H9 (cell line): ENCODE data around the gene PRSS50. TPM values are rescaled to one million over a fixed set of nuclear protein-coding genes. Genes with fewer than 3 reads are reported as not detected.

ENCODE experiments used
- DNase-seq: peaks from one replicate; pipeline ENCODE4 v3.0.0-alpha.2; 2017
- H2AFZ ChIP-seq: one replicate; pipeline ENCODE4 v1.6.1; 2013; ENCODE audit warnings: mild to moderate bottlenecking, low read length, control low read depth, moderate library complexity
- H2AK5ac ChIP-seq: 2 replicates; pipeline ENCODE4 v1.6.1; 2013; ENCODE audit warnings: low read length, control low read depth, mixed read lengths; ENCODE audit not compliant: insufficient read length
- H2BK120ac ChIP-seq: one replicate; pipeline ENCODE4 v1.6.1; 2013; ENCODE audit warnings: low read depth, mild to moderate bottlenecking, low read length, control low read depth, inconsistent platforms; ENCODE audit not compliant: poor library complexity, severe bottlenecking
- H2BK12ac ChIP-seq: 2 replicates; pipeline ENCODE4 v1.6.1; 2013; ENCODE audit warnings: low read length, control low read depth, mixed read lengths, low read depth; ENCODE audit not compliant: insufficient read length
- H2BK15ac ChIP-seq: 2 replicates; pipeline ENCODE4 v1.6.1; 2013; ENCODE audit warnings: low read depth, low read length, control low read depth
- H2BK20ac ChIP-seq: one replicate; pipeline ENCODE4 v1.6.1; 2013; ENCODE audit warnings: low read depth, mild to moderate bottlenecking, low read length, control low read depth, inconsistent platforms; ENCODE audit not compliant: poor library complexity, severe bottlenecking
- H2BK5ac ChIP-seq: 2 replicates; pipeline ENCODE4 v1.6.1; 2013; ENCODE audit warnings: low read length, control low read depth, mixed read lengths; ENCODE audit not compliant: insufficient read length
- H3K14ac ChIP-seq: 2 replicates; pipeline ENCODE4 v1.6.1; 2013; ENCODE audit warnings: low read length, control low read depth; ENCODE audit not compliant: insufficient read depth
- H3K18ac ChIP-seq: 2 replicates; pipeline ENCODE4 v1.6.1; 2013; ENCODE audit warnings: low read depth, mild to moderate bottlenecking, mixed read lengths, low read length, control low read depth; ENCODE audit not compliant: insufficient read length
- H3K23ac ChIP-seq: 2 replicates; pipeline ENCODE4 v1.6.1; 2013; ENCODE audit warnings: low read length, control low read depth, mixed read lengths, low read depth; ENCODE audit not compliant: insufficient read length
- H3K23me2 ChIP-seq: 2 replicates; pipeline ENCODE4 v1.6.1; 2013; ENCODE audit warnings: low read depth, mild to moderate bottlenecking, mixed read lengths, low read length, control low read depth; ENCODE audit not compliant: insufficient read length, poor library complexity, severe bottlenecking
- H3K27ac ChIP-seq: 2 replicates; pipeline ENCODE4 v1.5.1; 2013; ENCODE audit warnings: low read length, control low read depth, mixed read lengths, low read depth; ENCODE audit not compliant: insufficient read length
- H3K27me3 ChIP-seq: 2 replicates; pipeline ENCODE4 v1.6.1; 2013; ENCODE audit warnings: low read length, control low read depth, inconsistent platforms; ENCODE audit not compliant: insufficient read depth
- H3K4ac ChIP-seq: 2 replicates; pipeline ENCODE4 v1.6.1; 2013; ENCODE audit warnings: low read depth, mild to moderate bottlenecking, control low read depth, inconsistent platforms, low read length, moderate library complexity
- H3K4me1 ChIP-seq: 2 replicates; pipeline ENCODE4 v1.6.1; 2013; ENCODE audit warnings: low read length, control low read depth, inconsistent platforms; ENCODE audit not compliant: insufficient read depth
- H3K4me2 ChIP-seq: 2 replicates; pipeline ENCODE4 v1.6.1; 2013; ENCODE audit warnings: low read length, control low read depth, mixed read lengths; ENCODE audit not compliant: insufficient read length, insufficient read depth
- H3K56ac ChIP-seq: 2 replicates; pipeline ENCODE4 v1.6.1; 2013; ENCODE audit warnings: low read depth, mild to moderate bottlenecking, mixed read lengths, low read length, control low read depth; ENCODE audit not compliant: insufficient read length
- H3K79me1 ChIP-seq: 2 replicates; pipeline ENCODE4 v1.6.1; 2013; ENCODE audit warnings: low read depth, mild to moderate bottlenecking, moderate library complexity, low read length, control low read depth, inconsistent platforms; ENCODE audit not compliant: insufficient read depth, poor library complexity, severe bottlenecking
- H3K79me2 ChIP-seq: 2 replicates; pipeline ENCODE4 v1.6.1; 2013; ENCODE audit warnings: low read length, control low read depth, inconsistent platforms; ENCODE audit not compliant: insufficient read depth
- H3K9ac ChIP-seq: 2 replicates; pipeline ENCODE4 v1.6.1; 2013; ENCODE audit warnings: low read length, control low read depth, mixed read lengths; ENCODE audit not compliant: insufficient read length; ENCODE audit errors: extremely low read depth
- H3K9me3 ChIP-seq: one replicate; pipeline ENCODE4 v1.6.1; 2013; ENCODE audit warnings: low read depth, low read length, inconsistent platforms; ENCODE audit not compliant: control insufficient read depth
- H3T11ph ChIP-seq: one replicate; pipeline ENCODE4 v1.6.1; 2013; ENCODE audit warnings: mild to moderate bottlenecking, low read length, control low read depth, inconsistent platforms
- H4K20me1 ChIP-seq: one replicate; pipeline ENCODE4 v1.6.1; 2013; ENCODE audit not compliant: control insufficient read depth, insufficient read length, insufficient read depth
- H4K5ac ChIP-seq: 2 replicates; pipeline ENCODE4 v1.6.1; 2013; ENCODE audit warnings: low read depth, mild to moderate bottlenecking, mixed read lengths, low read length, control low read depth; ENCODE audit not compliant: insufficient read length
- H4K8ac ChIP-seq: replicated peaks from 2 replicates; pipeline ENCODE4 v1.6.1; 2013; ENCODE audit warnings: low read length, control low read depth, mixed read lengths, low read depth; ENCODE audit not compliant: insufficient read length
- H4K91ac ChIP-seq: 2 replicates; pipeline ENCODE4 v1.6.1; 2013; ENCODE audit warnings: low read depth, mild to moderate bottlenecking, moderate library complexity, mixed read lengths, low read length, control low read depth; ENCODE audit not compliant: insufficient read length
- H3K27ac Mint-ChIP-seq, 3 experiments: 2 replicates in 2 of 3; 3 replicates in 1 of 3; pipeline ENCODE4 v1.8.0; 2020 to 2021; ENCODE audit warnings: mixed read lengths in 3 of 3, mild to moderate bottlenecking in 1 of 3, moderate library complexity in 1 of 3
- H3K27me3 Mint-ChIP-seq: 2 replicates; pipeline ENCODE4 v1.8.0; 2021; ENCODE audit warnings: low read depth, mild to moderate bottlenecking, moderate library complexity, mixed read lengths
- H3K36me3 Mint-ChIP-seq, 3 experiments: 2 replicates in 2 of 3; 3 replicates in 1 of 3; pipeline ENCODE4 v1.8.0; 2020 to 2021; ENCODE audit warnings: low read depth in 3 of 3, mixed read lengths in 3 of 3; ENCODE audit not compliant: insufficient read depth in 1 of 3
- H3K4me1 Mint-ChIP-seq, 2 experiments: 2 replicates each; pipeline ENCODE4 v1.8.0; 2020; ENCODE audit warnings: mixed read lengths in 2 of 2
- H3K4me3 Mint-ChIP-seq, 2 experiments: 2 replicates in 1 of 2; 3 replicates in 1 of 2; pipeline ENCODE4 v1.8.0; 2020 to 2021; ENCODE audit warnings: mild to moderate bottlenecking in 2 of 2, mixed read lengths in 2 of 2, moderate library complexity in 1 of 2
- H3K9me3 Mint-ChIP-seq, 2 experiments: 2 replicates in 1 of 2; 3 replicates in 1 of 2; pipeline ENCODE4 v1.8.0; 2020; ENCODE audit warnings: mild to moderate bottlenecking in 2 of 2, mixed read lengths in 2 of 2, moderate library complexity in 1 of 2
- WGBS: extraction: QIAGEN DNeasy Blood & Tissue Kit; methylation state at CpG from one replicate; pipeline ENCODE4 v1.1.7; 2013; ENCODE audit warnings: missing lambda C conversion rate, low lambda C conversion rate, mixed read lengths; ENCODE audit not compliant: insufficient read length; ENCODE audit errors: extremely low coverage; 5-methylcytosine and 5-hydroxymethylcytosine counted together
- total RNA-seq: library from RNA; stranded (reverse); gene quantifications from 2 replicates; pipeline ENCODE4 v1.2.1, GENCODE V29; 2021
- TF ChIP-seq, protein P1 (sequence below): fragments of 200-600 bp; sonication (generic); conservative IDR thresholded peaks from 3 replicates; pipeline ENCODE4 v1.8.0; 2021; ENCODE audit warnings: antibody characterized with exemption, mild to moderate bottlenecking

The PRSS50 gene
- total RNA-seq, 1 experiment from 2014 or later = 0.24 TPM

DNA sequence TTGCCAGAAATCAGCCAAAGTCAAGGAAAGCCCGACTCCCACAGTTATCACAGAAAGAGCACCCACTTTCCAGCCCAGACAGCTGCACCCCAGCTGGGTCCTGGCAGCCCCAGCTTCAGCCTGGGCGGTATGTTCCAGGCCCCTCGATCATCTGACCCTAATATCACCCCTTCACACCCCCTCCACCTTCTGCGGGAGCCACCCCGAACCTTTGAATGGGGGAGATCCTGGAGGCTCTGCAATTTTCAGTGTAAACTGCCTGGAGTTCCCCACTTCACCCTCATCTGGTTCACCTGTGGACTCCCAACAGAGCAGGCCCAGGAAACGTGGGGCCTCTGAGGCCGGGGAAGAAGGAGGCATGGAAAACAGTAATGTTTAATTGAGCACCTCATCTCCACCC, 5.9 kb downstream of the PRSS50 start:
- no peaks in the 10 kb centered on the region for H3K9me3 Mint-ChIP-seq
- Histone ChIP-seq H4K5ac (no peak overlapping the region), H4K91ac (no peak overlapping the region), H3K79me2 (no peaks in the 10 kb centered on the region), H3K9me3 (no peaks in the 10 kb centered on the region), H2BK20ac (no peak overlapping the region), H4K20me1 (no peaks in the 10 kb centered on the region), H3K4ac (no peak overlapping the region), H3K56ac (no peak overlapping the region), H3K18ac (no peak overlapping the region), H3K4me1 (no peaks in the 10 kb centered on the region), H2BK5ac (no peak overlapping the region), H2AFZ (no peak overlapping the region), H2BK120ac (no peak overlapping the region), H4K8ac (no peak overlapping the region), H2BK12ac (no peak overlapping the region), H3K9ac (no peak overlapping the region), H3K23ac (no peak overlapping the region), H3K23me2 (no peaks in the 10 kb centered on the region), H3K14ac (no peak overlapping the region; the same call in 1 of the 2 replicates), H3K27ac (no peak overlapping the region), H3K4me2 (no peak overlapping the region), H2AK5ac (no peak overlapping the region), H2BK15ac (no peak overlapping the region), H3K27me3 (no peaks in the 10 kb centered on the region), H3K79me1 (no peaks in the 10 kb centered on the region), H3T11ph (no peak overlapping the region)
- H3K27ac Mint-ChIP-seq = no peak overlapping the region
- H3K36me3 Mint-ChIP-seq = no peaks in the 10 kb centered on the region
- no peak overlapping the region for H3K4me3 Mint-ChIP-seq
- WGBS = no CpG with 5 or more reads among the region's 7 CpGs
- H3K27me3 Mint-ChIP-seq = peaks cover 2% of the 10 kb centered on the region
- TF ChIP-seq, protein P1, sequence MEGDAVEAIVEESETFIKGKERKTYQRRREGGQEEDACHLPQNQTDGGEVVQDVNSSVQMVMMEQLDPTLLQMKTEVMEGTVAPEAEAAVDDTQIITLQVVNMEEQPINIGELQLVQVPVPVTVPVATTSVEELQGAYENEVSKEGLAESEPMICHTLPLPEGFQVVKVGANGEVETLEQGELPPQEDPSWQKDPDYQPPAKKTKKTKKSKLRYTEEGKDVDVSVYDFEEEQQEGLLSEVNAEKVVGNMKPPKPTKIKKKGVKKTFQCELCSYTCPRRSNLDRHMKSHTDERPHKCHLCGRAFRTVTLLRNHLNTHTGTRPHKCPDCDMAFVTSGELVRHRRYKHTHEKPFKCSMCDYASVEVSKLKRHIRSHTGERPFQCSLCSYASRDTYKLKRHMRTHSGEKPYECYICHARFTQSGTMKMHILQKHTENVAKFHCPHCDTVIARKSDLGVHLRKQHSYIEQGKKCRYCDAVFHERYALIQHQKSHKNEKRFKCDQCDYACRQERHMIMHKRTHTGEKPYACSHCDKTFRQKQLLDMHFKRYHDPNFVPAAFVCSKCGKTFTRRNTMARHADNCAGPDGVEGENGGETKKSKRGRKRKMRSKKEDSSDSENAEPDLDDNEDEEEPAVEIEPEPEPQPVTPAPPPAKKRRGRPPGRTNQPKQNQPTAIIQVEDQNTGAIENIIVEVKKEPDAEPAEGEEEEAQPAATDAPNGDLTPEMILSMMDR = no peak
- DNase-seq = no peak
- H3K4me1 Mint-ChIP-seq = peaks cover 3 to 4% of the 10 kb centered on the region in 2 experiments; a peak in 2 of 4 replicates
